HepG2 (cell line): ENCODE data around the gene AP4M1. TPM values are rescaled to one million over a fixed set of nuclear protein-coding genes. Genes with fewer than 3 reads are reported as not detected.

Experiments
- ATAC-seq: fragments of 200-7000 bp; cut with Tn5 transposase; 3 replicates; pipeline ENCODE4 v1.9.1; 2020; ENCODE audit warnings: mild to moderate bottlenecking, moderate library complexity
- BruUV-seq: library from RNA; stranded (reverse); fragments of 400-500 nt; replicated peaks from 2 replicates; lab custom pipeline; 2021; lab: Mats Ljungman, UMichigan
- CTCF ChIA-PET: fragments of 300-600 bp; formaldehyde crosslinking; extraction: SDS; loops from one replicate; lab custom pipeline; 2021; ENCODE audit warnings: low total read pairs, inconsistent platforms, low intra/inter-chr PET ratio; lab: Yijun Ruan, JAX
- POLR2A ChIA-PET: fragments of 350-600 bp; sonication (Branson Sonifier 250); formaldehyde crosslinking; loops from one replicate; lab custom pipeline; 2020; ENCODE audit warnings: antibody characterized with exemption, inconsistent platforms; lab: Yijun Ruan, JAX
- DNase-seq: peaks from one replicate; pipeline ENCODE4 v3.0.0-alpha.2; 2015; ENCODE audit warnings: low spot score
- FAIRE-seq: peaks from 3 replicates; lab custom pipeline; 2011; peaks lifted over from hg19 to GRCh38; lab: Jason Lieb, UNC
- H2AFZ ChIP-seq: one replicate; pipeline ENCODE4 v1.6.1; 2011; ENCODE audit warnings: low read length, inconsistent platforms
- H3K27ac ChIP-seq: fragments of 300-600 bp; 3 replicates; pipeline ENCODE4 v1.8.0; 2011; ENCODE audit warnings: mixed run types, mild to moderate bottlenecking, mixed read lengths, low read length, inconsistent platforms; ENCODE audit not compliant: insufficient read depth; ENCODE audit errors: extremely low read length
- H3K27me3 ChIP-seq, 2 experiments: fragments of 200-600 bp in 1 of 2; 2 replicates in 1 of 2; 3 replicates in 1 of 2; pipeline versions ENCODE4 v1.6.0 to v1.8.0; 2011; ENCODE audit warnings: low read length in 2 of 2, mild to moderate bottlenecking in 2 of 2, moderate library complexity in 2 of 2, inconsistent platforms in 1 of 2; ENCODE audit not compliant: insufficient read depth in 2 of 2, control insufficient read depth in 1 of 2
- H3K36me3 ChIP-seq, 2 experiments: fragments of 200-600 bp in 1 of 2; replicated peaks in 1 of 2; 2 replicates in 1 of 2; 3 replicates in 1 of 2; pipeline versions ENCODE4 v1.5.1 to v1.8.0; 2011; ENCODE audit warnings: low read length in 2 of 2, inconsistent platforms in 1 of 2; ENCODE audit not compliant: insufficient read depth in 2 of 2, control insufficient read depth in 1 of 2
- H3K4me1 ChIP-seq: 2 replicates; pipeline ENCODE4 v1.5.1; 2012; ENCODE audit warnings: low read length, inconsistent platforms; ENCODE audit not compliant: insufficient read depth
- H3K4me2 ChIP-seq: 2 replicates; pipeline ENCODE4 v1.6.0; 2011; ENCODE audit warnings: low read depth, low read length, inconsistent platforms
- H3K4me3 ChIP-seq, 3 experiments: fragments of 200-600 bp in 1 of 3; sonication (generic), shearing (Covaris generic) in 1 of 3; replicated peaks in 1 of 3; 2 replicates each; pipeline ENCODE4 v1.5.1; 2011 to 2016; ENCODE audit warnings: low read length in 3 of 3, inconsistent platforms in 2 of 3, low read depth in 2 of 3, mild to moderate bottlenecking in 2 of 3, control low read depth in 1 of 3, mixed read lengths in 1 of 3; ENCODE audit not compliant: insufficient read depth in 1 of 3
- H3K79me2 ChIP-seq: one replicate; pipeline ENCODE4 v1.6.1; 2011; ENCODE audit warnings: low read length, inconsistent platforms; ENCODE audit not compliant: insufficient read depth
- H3K9ac ChIP-seq: 2 replicates; pipeline ENCODE4 v1.6.0; 2011; ENCODE audit warnings: mild to moderate bottlenecking, low read depth, low read length, inconsistent platforms; ENCODE audit not compliant: insufficient read depth
- H3K9me3 ChIP-seq: 2 replicates; pipeline ENCODE4 v1.5.1; 2012; ENCODE audit warnings: mild to moderate bottlenecking, low read length
- H4K20me1 ChIP-seq: 2 replicates; pipeline ENCODE4 v1.6.0; 2011; ENCODE audit warnings: inconsistent platforms, mild to moderate bottlenecking, low read length, moderate library complexity; ENCODE audit not compliant: insufficient read depth
- ARNTL ChIP-seq: sonication (generic); formaldehyde crosslinking; IDR thresholded peaks from 2 replicates; pipeline ENCODE4 v1.4.0; 2020; ENCODE audit warnings: mild to moderate bottlenecking, missing genetic modification reagents
- FUBP1 ChIP-seq: sonication (generic); formaldehyde crosslinking; IDR thresholded peaks from 2 replicates; pipeline ENCODE4 v1.5.1; 2020; ENCODE audit warnings: missing genetic modification reagents, mild to moderate bottlenecking, borderline replicate concordance
- SAP130 ChIP-seq: IDR thresholded peaks from 2 replicates; pipeline ENCODE4 v1.6.1; 2016; ENCODE audit warnings: low read depth
- SMAD9 ChIP-seq: sonication (generic); formaldehyde crosslinking; IDR thresholded peaks from 2 replicates; pipeline ENCODE4 v1.5.1; 2020; ENCODE audit warnings: mild to moderate bottlenecking, missing genetic modification reagents
- SNAI1 ChIP-seq: sonication (generic); formaldehyde crosslinking; IDR thresholded peaks from 2 replicates; pipeline ENCODE4 v1.5.0; 2020; ENCODE audit warnings: mild to moderate bottlenecking, missing genetic modification reagents, borderline replicate concordance
- TGIF2 ChIP-seq: IDR thresholded peaks from 2 replicates; pipeline ENCODE4 v1.6.1; 2016; ENCODE audit warnings: control low read depth, missing compliant biosample characterization
- ZBTB49 ChIP-seq: sonication (generic); formaldehyde crosslinking; IDR thresholded peaks from 2 replicates; pipeline ENCODE4 v1.4.0; 2020; ENCODE audit warnings: missing genetic modification reagents, borderline replicate concordance
- ZNF275 ChIP-seq: sonication (generic); formaldehyde crosslinking; IDR thresholded peaks from 2 replicates; pipeline ENCODE4 v1.8.0; 2022; ENCODE audit warnings: missing genetic modification reagents, mild to moderate bottlenecking, inconsistent platforms, borderline replicate concordance
- ZNF281 ChIP-seq: sonication (generic); formaldehyde crosslinking; IDR thresholded peaks from 2 replicates; pipeline ENCODE4 v1.4.0; 2020; ENCODE audit warnings: missing genetic modification reagents, borderline replicate concordance
- ZNF441 ChIP-seq: sonication (generic); formaldehyde crosslinking; IDR thresholded peaks from 2 replicates; pipeline ENCODE4 v1.7.0; 2021; ENCODE audit warnings: missing genetic modification reagents, borderline replicate concordance
- ZNF501 ChIP-seq: sonication (generic); formaldehyde crosslinking; IDR thresholded peaks from 2 replicates; pipeline ENCODE4 v1.5.1; 2020; ENCODE audit warnings: mild to moderate bottlenecking, moderate library complexity, missing genetic modification reagents
- ZSCAN5A ChIP-seq: sonication (generic); formaldehyde crosslinking; IDR thresholded peaks from 2 replicates; pipeline ENCODE4 v1.8.0; 2022; ENCODE audit warnings: mild to moderate bottlenecking, missing genetic modification reagents, borderline replicate concordance
- ZZZ3 ChIP-seq: sonication (generic); formaldehyde crosslinking; IDR thresholded peaks from 2 replicates; pipeline ENCODE4 v1.4.0; 2020; ENCODE audit warnings: missing genetic modification reagents, mild to moderate bottlenecking, borderline replicate concordance
- WGBS: methylation state at CpG from one replicate; pipeline ENCODE4 v1.1.6; 2017; ENCODE audit warnings: low lambda C conversion rate; 5-methylcytosine and 5-hydroxymethylcytosine counted together
- in situ Hi-C: cut with HindIII; loops from 2 replicates; pipeline ENCODE4 v1.10.0; 2017; ENCODE audit warnings: low pct_unique_long_range_greater_than_20kb; ENCODE audit not compliant: extremely low pct_ligation_motif_present
- intact Hi-C: fragments of 100-400 bp; cut with micrococcal nuclease; formaldehyde crosslinking; loops from one replicate; pipeline ENCODE4 v1.10.0; 2022; ENCODE audit not compliant: unreplicated experiment
- polyA plus RNA-seq, 8 experiments: library from polyadenylated mRNA; depleted of rRNA in 3 of 8; stranded (reverse) in 7 of 8; unstranded in 1 of 8; fragments of >200 nt; fragmentation: Illumina TruSeq in 4 of 8; extraction: Trizol in 4 of 8; gene quantifications; 2 replicates each; pipeline versions ENCODE4 v1.2.1 to v1.2.3, GENCODE V29; 2011 to 2016; ENCODE audit warnings: low read depth in 4 of 8, missing spikeins in 1 of 8, mixed read lengths in 1 of 8; ENCODE audit not compliant: insufficient read depth in 1 of 8
- total RNA-seq, 5 experiments: library from RNA; depleted of rRNA; stranded (reverse); fragments of >200 nt; fragmentation: Illumina TruSeq; extraction: Trizol; gene quantifications; 2 replicates each; pipeline ENCODE4 v1.2.3, GENCODE V29; 2016; ENCODE audit warnings: low read depth in 1 of 5

AP4M1 gene
- total and polyA plus RNA-seq, 2 of the 13 experiments (the other 11 are each of a cell fraction or from before 2014, with no cell fraction given), result 6.3 to 9.7 TPM

GRCh38 chr7:100077205-100077604 is 24.2 kb upstream of the AP4M1 start:
- intact Hi-C loops (no loop called here), in situ Hi-C loops (no loop called here)
- FAIRE-seq (peak; percentile 48), DNase-seq (peak; percentile 61), ATAC-seq (no peak)
- ChIA-PET CTCF (no interaction called here), POLR2A (interaction anchor here (0.6 to 0.8 kb wide), 2 partner anchors 10 to 27 kb away, joined by 3 to 4 read pairs; no protein-coding TSS in a partner anchor)
- no peaks in the 10 kb centered on the region for H3K9me3 ChIP-seq
- peaks cover 24 to 55% of the 10 kb centered on the region in 2 experiments for H3K36me3 ChIP-seq
- H3K4me3 ChIP-seq, result no peak overlapping the region
- peak overlapping the region; percentile 45 for H3K27ac ChIP-seq
- H3K27me3 ChIP-seq, result no peaks in the 10 kb centered on the region; a peak in 1 of 5 replicates
- no peak overlapping the region for H2AFZ ChIP-seq
- peaks cover 63% of the 10 kb centered on the region for H3K79me2 ChIP-seq
- WGBS, result 54% methylated on average over 4 of the region's 4 CpGs
- peaks cover 40% of the 10 kb centered on the region for H3K4me1 ChIP-seq
- H4K20me1 ChIP-seq, result peaks cover 36% of the 10 kb centered on the region
- H3K9ac ChIP-seq, result no peak overlapping the region
- peak overlapping the region; percentile 50; the same call in 1 of the 2 replicates for H3K4me2 ChIP-seq
- no TSS peak for BruUV-seq
- no peak for TF ChIP-seq ZNF501
- TF ChIP-seq ZSCAN5A (CRISPR knock-in tag), result no peak
- no peak for TF ChIP-seq ZBTB49 (CRISPR knock-in tag)
- TF ChIP-seq ARNTL (CRISPR knock-in tag), result no peak
- TF ChIP-seq SNAI1 (CRISPR knock-in tag), result no peak
- no peak for TF ChIP-seq ZNF281 (CRISPR knock-in tag)
- no peak for TF ChIP-seq SMAD9 (CRISPR knock-in tag)
- peak; percentile 38; the same call in 1 of the 2 replicates for TF ChIP-seq SAP130
- no peak for TF ChIP-seq ZZZ3
- no peak for TF ChIP-seq ZNF275 (CRISPR knock-in tag)
- TF ChIP-seq TGIF2 (CRISPR knock-in tag), result no peak
- TF ChIP-seq ZNF441 (CRISPR knock-in tag), result no peak
- TF ChIP-seq FUBP1 (CRISPR knock-in tag), result no peak
